ENCODE data around the gene NCOA1. TPM values are rescaled to one million over a fixed set of nuclear protein-coding genes. Genes with fewer than 3 reads are reported as not detected.

The NCOA1 gene
- total RNA-seq, 1 donor from 2014 or later = 20.1 TPM

DNA sequence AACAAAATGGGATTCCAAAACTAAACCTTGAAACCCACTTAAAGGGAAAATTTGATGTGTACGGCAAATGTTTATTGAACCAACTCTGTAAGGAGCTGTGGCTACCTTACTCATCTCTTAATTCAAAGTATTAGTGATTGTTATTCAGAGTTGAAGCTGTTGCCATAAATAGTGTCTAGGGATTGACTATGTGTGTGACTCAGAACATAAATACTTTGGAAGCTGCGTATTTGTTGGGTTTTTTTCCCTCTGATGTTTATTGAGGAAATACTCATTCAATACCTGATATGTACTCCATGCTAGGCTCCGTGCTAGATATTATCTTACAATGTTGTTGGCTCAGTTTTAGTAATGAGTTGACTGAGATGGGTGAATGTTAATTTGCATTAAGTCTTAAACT, 211.7 kb downstream of the NCOA1 start:
- no peak for DNase-seq (ENCODE audit: low read depth, low spot score)
- no peaks in the 10 kb centered on the region for H3K27me3 Mint-ChIP-seq (ENCODE audit: low read depth)
- peaks cover 6% of the 10 kb centered on the region for H3K4me1 Mint-ChIP-seq
- no peak overlapping the region for H3K27ac Mint-ChIP-seq (ENCODE audit: unreplicated experiment)
- TF ChIP-seq CTCF (conservative IDR thresholded peaks at IDR 0.05) = no peak
- no peaks in the 10 kb centered on the region for H3K9me3 Mint-ChIP-seq
- H3K36me3 Mint-ChIP-seq (ENCODE audit: low read depth) = peaks cover 4% of the 10 kb centered on the region
- H3K4me3 Mint-ChIP-seq = no peak overlapping the region

DNA sequence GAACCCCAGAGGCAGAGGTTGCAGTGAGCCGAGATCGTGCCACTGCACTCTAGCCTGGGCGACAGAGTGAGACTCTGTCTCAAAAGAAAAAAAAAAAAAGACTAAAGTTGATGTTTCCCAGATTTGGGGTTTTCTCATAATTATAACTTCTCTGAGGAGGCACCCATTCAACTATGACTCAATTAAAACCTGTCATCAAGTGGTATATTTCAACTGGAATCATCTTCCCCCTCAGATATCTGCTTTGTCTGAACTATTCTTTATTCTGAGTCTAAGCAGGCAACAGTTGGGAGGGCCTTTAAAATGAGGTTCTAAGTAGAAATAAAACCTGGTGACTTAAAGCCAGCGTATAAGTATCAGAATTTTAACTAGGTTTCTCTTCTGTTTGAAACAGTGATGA, 213.6 kb downstream of the NCOA1 start:
- Mint-ChIP-seq H3K4me3 (no peak overlapping the region), H3K27me3 (ENCODE audit: low read depth) (no peaks in the 10 kb centered on the region), H3K27ac (ENCODE audit: unreplicated experiment) (no peak overlapping the region), H3K4me1 (peaks cover 6% of the 10 kb centered on the region), H3K9me3 (no peaks in the 10 kb centered on the region), H3K36me3 (ENCODE audit: low read depth) (peaks cover 2% of the 10 kb centered on the region)
- DNase-seq (ENCODE audit: low read depth, low spot score) = no peak
- TF ChIP-seq CTCF (conservative IDR thresholded peaks at IDR 0.05) = no peak

GRCh38 chr2:24707143-24707542, 216.1 kb downstream of the NCOA1 start:
- TF ChIP-seq CTCF (conservative IDR thresholded peaks at IDR 0.05) = no peak
- no peak overlapping the region for H3K4me3 Mint-ChIP-seq
- H3K9me3 Mint-ChIP-seq = no peaks in the 10 kb centered on the region
- H3K27me3 Mint-ChIP-seq (ENCODE audit: low read depth) = no peaks in the 10 kb centered on the region
- peaks cover 2% of the 10 kb centered on the region for H3K36me3 Mint-ChIP-seq (ENCODE audit: low read depth)
- H3K27ac Mint-ChIP-seq (ENCODE audit: unreplicated experiment) = no peak overlapping the region
- H3K4me1 Mint-ChIP-seq = peaks cover 6% of the 10 kb centered on the region
- DNase-seq (ENCODE audit: low read depth, low spot score) = no peak

DNA sequence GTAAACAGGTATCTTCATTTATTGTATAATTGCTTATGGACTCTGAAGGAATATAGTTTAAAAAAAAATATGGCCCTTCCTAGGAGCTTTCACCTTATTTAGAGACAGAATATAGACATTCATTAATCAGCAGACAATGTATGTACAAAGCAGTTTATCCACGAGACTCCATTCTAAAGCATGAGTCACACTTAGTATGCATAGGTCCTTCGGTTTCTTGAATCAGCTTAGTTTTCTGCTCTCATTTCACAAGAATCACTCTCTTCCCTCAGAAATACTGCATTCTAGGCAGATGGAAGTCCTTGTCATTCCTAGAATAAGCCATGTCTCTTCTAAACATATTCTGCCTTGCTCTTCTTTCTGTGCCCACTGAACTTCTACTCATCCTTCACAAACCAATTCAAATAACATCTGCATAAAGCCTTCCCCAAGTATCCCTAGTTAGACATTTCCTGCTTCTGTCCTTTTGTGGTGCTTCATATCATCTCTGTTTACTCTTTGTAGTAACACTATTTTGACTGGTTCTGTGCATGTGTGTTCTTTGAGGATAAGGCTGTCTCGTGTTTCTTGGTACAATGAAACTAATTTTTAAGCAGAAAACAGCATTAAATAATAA, 217.6 kb downstream of the NCOA1 start:
- peaks cover 4% of the 10 kb centered on the region for H3K4me1 Mint-ChIP-seq
- no peaks in the 10 kb centered on the region for H3K27me3 Mint-ChIP-seq (ENCODE audit: low read depth)
- peaks cover 9% of the 10 kb centered on the region for H3K36me3 Mint-ChIP-seq (ENCODE audit: low read depth)
- TF ChIP-seq CTCF (conservative IDR thresholded peaks at IDR 0.05) = no peak
- no peak for DNase-seq (ENCODE audit: low read depth, low spot score)
- no peak overlapping the region for H3K27ac Mint-ChIP-seq (ENCODE audit: unreplicated experiment)
- H3K4me3 Mint-ChIP-seq = no peak overlapping the region
- H3K9me3 Mint-ChIP-seq = no peaks in the 10 kb centered on the region

- no peak overlapping the region for H3K4me3 Mint-ChIP-seq
- TF ChIP-seq CTCF (conservative IDR thresholded peaks at IDR 0.05) = no peak
- peaks cover 4% of the 10 kb centered on the region for H3K4me1 Mint-ChIP-seq
- H3K9me3 Mint-ChIP-seq = no peaks in the 10 kb centered on the region
- peaks cover 16% of the 10 kb centered on the region for H3K36me3 Mint-ChIP-seq (ENCODE audit: low read depth)
- H3K27ac Mint-ChIP-seq (ENCODE audit: unreplicated experiment) = no peak overlapping the region
- DNase-seq (ENCODE audit: low read depth, low spot score) = no peak
- H3K27me3 Mint-ChIP-seq (ENCODE audit: low read depth) = no peaks in the 10 kb centered on the region
Measured at GRCh38 chr2:24710806-24711205, 219.8 kb downstream of the NCOA1 start.

All from neural crest cell (in vitro differentiated cells).